Caco-2 (cell line): ENCODE results near the gene DIAPH2. TPM values are rescaled to one million over a fixed set of nuclear protein-coding genes. Genes with fewer than 3 reads are reported as not detected.

Experiments
- BruUV-seq: library from RNA; stranded (reverse); fragments of 400-500 nt; replicated peaks from 2 replicates; lab custom pipeline; 2021; lab: Mats Ljungman, UMichigan
- CTCF ChIA-PET: fragments of 300-600 bp; sonication (Branson Sonifier 250); formaldehyde crosslinking; loops from one replicate; lab custom pipeline; 2022; ENCODE audit warnings: antibody characterized with exemption; lab: Charles Lee
- POLR2A ChIA-PET: fragments of 300-600 bp; sonication (Branson Sonifier 250); formaldehyde crosslinking; loops from one replicate; lab custom pipeline; 2022; ENCODE audit warnings: antibody characterized with exemption; lab: Charles Lee
- DNase-seq, 2 experiments: peaks; one replicate each; pipeline versions ENCODE4 v3.0.0 to v3.0.0-alpha.2; 2020 to 2022
- H3K27me3 ChIP-seq: replicated peaks from 2 replicates; pipeline ENCODE4 v1.6.0; 2011; ENCODE audit warnings: low read length; ENCODE audit not compliant: control insufficient read depth, insufficient read depth
- H3K36me3 ChIP-seq: 2 replicates; pipeline ENCODE4 v1.5.1; 2011; ENCODE audit warnings: low read length; ENCODE audit not compliant: control insufficient read depth, insufficient read depth
- H3K4me1 ChIP-seq: fragments of 250-450 bp; sonication (Bioruptor Pico); 2 replicates; pipeline ENCODE4 v1.5.1; 2020; ENCODE audit warnings: mild to moderate bottlenecking
- H3K4me3 ChIP-seq: 2 replicates; pipeline ENCODE4 v1.5.1; 2011; ENCODE audit warnings: low read depth, mild to moderate bottlenecking, control low read depth, low read length
- H3K9me3 ChIP-seq: fragments of 250-450 bp; sonication (Bioruptor Pico); 2 replicates; pipeline ENCODE4 v1.5.1; 2020; ENCODE audit warnings: mild to moderate bottlenecking, moderate library complexity
- H3K27ac Mint-ChIP-seq: one replicate; pipeline ENCODE4 v1.8.0; 2022; ENCODE audit warnings: mixed read lengths; ENCODE audit not compliant: unreplicated experiment
- H3K27me3 Mint-ChIP-seq: one replicate; pipeline ENCODE4 v1.8.0; 2022; ENCODE audit warnings: mixed read lengths; ENCODE audit not compliant: insufficient read depth, unreplicated experiment
- H3K36me3 Mint-ChIP-seq: one replicate; pipeline ENCODE4 v1.8.0; 2022; ENCODE audit warnings: mild to moderate bottlenecking, mixed read lengths; ENCODE audit not compliant: insufficient read depth, unreplicated experiment
- H3K4me1 Mint-ChIP-seq: one replicate; pipeline ENCODE4 v1.8.0; 2022; ENCODE audit warnings: low read depth, mixed read lengths; ENCODE audit not compliant: unreplicated experiment
- H3K4me3 Mint-ChIP-seq: one replicate; pipeline ENCODE4 v1.8.0; 2022; ENCODE audit warnings: mild to moderate bottlenecking, moderate library complexity, mixed read lengths; ENCODE audit not compliant: unreplicated experiment
- H3K9me3 Mint-ChIP-seq: one replicate; pipeline ENCODE4 v1.8.0; 2022; ENCODE audit warnings: mixed read lengths; ENCODE audit not compliant: unreplicated experiment
- CTCF ChIP-seq, 2 experiments: fragments of 200-600 bp in 1 of 2; IDR thresholded peaks; 1 replicate in 1 of 2; 2 replicates in 1 of 2; pipeline versions ENCODE4 v1.5.1 to v1.8.0; 2011 to 2022; ENCODE audit warnings: antibody characterized with exemption in 1 of 2, control low read depth in 1 of 2, inconsistent platforms in 1 of 2, low read depth in 1 of 2, low read length in 1 of 2, mild to moderate bottlenecking in 1 of 2, moderate library complexity in 1 of 2; ENCODE audit not compliant: insufficient read depth in 1 of 2, severe bottlenecking in 1 of 2, unreplicated experiment in 1 of 2
- intact Hi-C: fragments of 100-400 bp; cut with micrococcal nuclease; formaldehyde crosslinking; loops from one replicate; pipeline ENCODE4 v1.10.0; 2022; ENCODE audit not compliant: unreplicated experiment
- total RNA-seq: library from RNA; stranded (reverse); gene quantifications from 2 replicates; pipeline ENCODE4 v1.2.3, GENCODE V29; 2022

The DIAPH2 gene
- total RNA-seq, 1 experiment from 2014 or later = 16.1 TPM

DNA sequence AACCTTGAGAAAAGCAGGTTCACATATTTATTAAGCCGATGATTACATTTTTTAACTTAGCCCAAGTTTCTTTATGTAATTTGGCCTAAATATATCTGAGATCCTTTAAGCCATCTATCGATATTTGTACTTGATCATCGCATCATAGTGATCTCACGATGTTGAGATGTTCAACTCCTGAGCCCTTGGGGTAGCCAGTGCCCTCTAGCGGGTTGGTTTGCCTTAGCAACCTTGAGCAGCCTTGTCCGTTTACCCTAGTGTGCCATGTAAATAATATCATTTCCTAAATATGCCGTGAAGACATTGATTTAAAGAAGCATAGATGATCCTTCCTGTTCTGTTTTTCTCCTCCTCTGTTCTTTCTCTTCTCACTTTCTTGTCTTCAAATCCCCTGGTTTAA lies 631.3 kb downstream of the DIAPH2 start:
- H3K9me3 ChIP-seq = no peaks in the 10 kb centered on the region
- no peaks in the 10 kb centered on the region for H3K36me3 Mint-ChIP-seq
- H3K4me3 ChIP-seq = no peak overlapping the region
- H3K4me3 Mint-ChIP-seq = no peak overlapping the region
- POLR2A ChIA-PET = no interaction called here
- H3K9me3 Mint-ChIP-seq = no peaks in the 10 kb centered on the region
- no peak for TF ChIP-seq CTCF (IDR thresholded peaks at IDR 0.05; ENCODE audit: insufficient read depth in 1 of 2, low read depth in 1 of 2, low read length in 1 of 2, severe bottlenecking in 1 of 2, unreplicated experiment in 1 of 2)
- H3K27me3 ChIP-seq = no peaks in the 10 kb centered on the region
- 0 out of 2 replicates have a peak, but pooled peaks cover 3% of the 10 kb centered on the region for H3K4me1 ChIP-seq
- H3K27me3 Mint-ChIP-seq = no peaks in the 10 kb centered on the region
- BruUV-seq = no TSS peak
- no peaks in the 10 kb centered on the region for H3K36me3 ChIP-seq
- no peak overlapping the region for H3K27ac Mint-ChIP-seq
- no peak for DNase-seq
- H3K4me1 Mint-ChIP-seq = no peaks in the 10 kb centered on the region
- CTCF ChIA-PET = no interaction called here
- intact Hi-C loops = no loop called here

DNA sequence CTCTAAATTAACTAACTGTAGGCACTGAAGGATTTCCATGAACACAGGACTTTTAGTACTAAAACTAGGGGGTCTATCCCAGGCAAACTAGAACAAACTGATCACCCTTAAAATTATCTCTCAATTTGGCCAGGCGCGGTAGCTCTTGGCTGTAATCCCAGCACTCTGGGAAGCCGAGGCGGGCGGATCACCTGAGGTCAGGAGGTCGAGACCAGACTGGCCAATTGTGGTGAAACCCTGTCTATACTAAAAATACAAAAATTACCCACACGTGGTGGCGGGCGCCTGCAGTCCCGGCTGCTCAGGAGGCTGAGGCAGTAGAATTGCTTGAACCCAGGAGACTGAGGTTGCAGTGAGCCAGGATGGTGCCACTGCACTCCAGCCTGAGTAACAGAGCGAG lies 635.7 kb downstream of the DIAPH2 start:
- Histone ChIP-seq H3K4me1 (no peaks in the 10 kb centered on the region), H3K27me3 (no peaks in the 10 kb centered on the region), H3K4me3 (no peak overlapping the region), H3K36me3 (no peaks in the 10 kb centered on the region), H3K9me3 (no peaks in the 10 kb centered on the region)
- Mint-ChIP-seq H3K4me1 (no peaks in the 10 kb centered on the region), H3K36me3 (no peaks in the 10 kb centered on the region), H3K27me3 (no peaks in the 10 kb centered on the region), H3K9me3 (no peaks in the 10 kb centered on the region), H3K27ac (no peak overlapping the region), H3K4me3 (no peak overlapping the region)
- intact Hi-C loops = no loop called here
- DNase-seq = no peak
- TF ChIP-seq CTCF (IDR thresholded peaks at IDR 0.05; ENCODE audit: insufficient read depth in 1 of 2, low read depth in 1 of 2, low read length in 1 of 2, severe bottlenecking in 1 of 2, unreplicated experiment in 1 of 2) = no peak
- ChIA-PET CTCF (no interaction called here), POLR2A (no interaction called here)
- BruUV-seq = no TSS peak

DNA sequence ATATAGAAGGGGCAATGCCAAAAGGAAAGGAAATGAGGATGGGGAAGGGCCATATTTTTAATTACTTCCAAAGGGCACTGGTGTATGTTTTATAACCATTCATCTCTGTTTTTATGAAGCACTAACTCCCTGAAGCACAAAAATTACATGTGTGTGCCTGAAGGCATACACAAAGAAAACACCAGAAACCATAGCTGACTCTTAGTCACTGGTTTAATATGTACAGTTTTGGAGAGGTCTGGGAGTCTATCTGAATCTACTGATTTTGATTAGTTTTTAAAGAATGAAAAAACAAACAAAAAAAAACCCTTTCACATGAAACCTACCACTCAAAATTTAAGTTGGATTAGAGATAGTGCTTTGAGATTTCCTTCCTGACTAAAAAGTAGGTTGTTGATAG lies 637.8 kb downstream of the DIAPH2 start:
- no peak overlapping the region for H3K27ac Mint-ChIP-seq
- ChIA-PET CTCF (no interaction called here), POLR2A (no interaction called here)
- BruUV-seq = no TSS peak
- no peaks in the 10 kb centered on the region for H3K9me3 ChIP-seq
- no peak for DNase-seq
- H3K4me3 Mint-ChIP-seq = no peak overlapping the region
- no peaks in the 10 kb centered on the region for H3K27me3 Mint-ChIP-seq
- no peaks in the 10 kb centered on the region for H3K9me3 Mint-ChIP-seq
- H3K27me3 ChIP-seq = no peaks in the 10 kb centered on the region
- no peak for TF ChIP-seq CTCF (IDR thresholded peaks at IDR 0.05; ENCODE audit: insufficient read depth in 1 of 2, low read depth in 1 of 2, low read length in 1 of 2, severe bottlenecking in 1 of 2, unreplicated experiment in 1 of 2)
- intact Hi-C loops = no loop called here
- H3K4me1 Mint-ChIP-seq = no peaks in the 10 kb centered on the region
- no peaks in the 10 kb centered on the region for H3K4me1 ChIP-seq
- no peaks in the 10 kb centered on the region for H3K36me3 Mint-ChIP-seq
- H3K4me3 ChIP-seq = no peak overlapping the region
- H3K36me3 ChIP-seq = no peaks in the 10 kb centered on the region
